ENCODE results near the gene PRKAR1B. TPM values are rescaled to one million over a fixed set of nuclear protein-coding genes. Genes with fewer than 3 reads are reported as not detected.

PRKAR1B gene
- total and polyA plus RNA-seq, 7 donors: 9.5 to 26.6 (median 11.4) TPM

GRCh38 chr7:527723-528122 lies 199.4 kb downstream of the PRKAR1B start:
- no peak overlapping the region for H3K4me3 ChIP-seq
- H3K4me1 ChIP-seq: peaks cover 0 to 3% (median 2%) of the 10 kb centered on the region in 4 donors
- no peaks in the 10 kb centered on the region for H3K9me3 ChIP-seq
- no peak for DNase-seq
- intact Hi-C loops (cut with DNase I): no loop called here
- H3K36me3 ChIP-seq: no peaks in the 10 kb centered on the region
- no peak overlapping the region for H3K27ac ChIP-seq
- no peak for TF ChIP-seq POLR2AphosphoS5 (IDR thresholded peaks at IDR 0.05)
- no peak for TF ChIP-seq POLR2A (IDR thresholded peaks at IDR 0.05)
- TF ChIP-seq EP300 (IDR thresholded peaks at IDR 0.05): no peak
- TF ChIP-seq, protein P1, sequence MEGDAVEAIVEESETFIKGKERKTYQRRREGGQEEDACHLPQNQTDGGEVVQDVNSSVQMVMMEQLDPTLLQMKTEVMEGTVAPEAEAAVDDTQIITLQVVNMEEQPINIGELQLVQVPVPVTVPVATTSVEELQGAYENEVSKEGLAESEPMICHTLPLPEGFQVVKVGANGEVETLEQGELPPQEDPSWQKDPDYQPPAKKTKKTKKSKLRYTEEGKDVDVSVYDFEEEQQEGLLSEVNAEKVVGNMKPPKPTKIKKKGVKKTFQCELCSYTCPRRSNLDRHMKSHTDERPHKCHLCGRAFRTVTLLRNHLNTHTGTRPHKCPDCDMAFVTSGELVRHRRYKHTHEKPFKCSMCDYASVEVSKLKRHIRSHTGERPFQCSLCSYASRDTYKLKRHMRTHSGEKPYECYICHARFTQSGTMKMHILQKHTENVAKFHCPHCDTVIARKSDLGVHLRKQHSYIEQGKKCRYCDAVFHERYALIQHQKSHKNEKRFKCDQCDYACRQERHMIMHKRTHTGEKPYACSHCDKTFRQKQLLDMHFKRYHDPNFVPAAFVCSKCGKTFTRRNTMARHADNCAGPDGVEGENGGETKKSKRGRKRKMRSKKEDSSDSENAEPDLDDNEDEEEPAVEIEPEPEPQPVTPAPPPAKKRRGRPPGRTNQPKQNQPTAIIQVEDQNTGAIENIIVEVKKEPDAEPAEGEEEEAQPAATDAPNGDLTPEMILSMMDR (IDR thresholded peaks at IDR 0.05): no peak
- WGBS, 2 donors: 77 to 89% methylated on average over 4 of the region's 4 CpGs
- peaks cover 0 to 9% (median 2%) of the 10 kb centered on the region in 3 donors for H3K27me3 ChIP-seq

- 85 to 90% methylated on average over 22 of the region's 22 CpGs for WGBS, 2 donors
- intact Hi-C loops (cut with DNase I): no loop called here
- Histone ChIP-seq H3K4me3 (no peak overlapping the region), H3K9me3 (no peaks in the 10 kb centered on the region), H3K4me1 (peaks cover 0 to 15% (median 13%) of the 10 kb centered on the region in 4 donors), H3K36me3 (no peaks in the 10 kb centered on the region), H3K27me3 (peaks cover 0 to 20% (median 4%) of the 10 kb centered on the region in 3 donors), H3K27ac (no peak overlapping the region)
- no peak for DNase-seq
- TF ChIP-seq EP300 (IDR thresholded peaks at IDR 0.05) (no peak), POLR2AphosphoS5 (IDR thresholded peaks at IDR 0.05) (no peak), POLR2A (IDR thresholded peaks at IDR 0.05) (no peak)
- TF ChIP-seq, protein P1 (IDR thresholded peaks at IDR 0.05): no peak
Observed at GRCh38 chr7:526460-527034, 200.5 kb downstream of the PRKAR1B start.

- intact Hi-C loops (cut with DNase I): no loop called here
- TF ChIP-seq, protein P1 (IDR thresholded peaks at IDR 0.05): no peak
- TF ChIP-seq EP300 (IDR thresholded peaks at IDR 0.05) (no peak), POLR2AphosphoS5 (IDR thresholded peaks at IDR 0.05) (no peak), POLR2A (IDR thresholded peaks at IDR 0.05) (no peak)
- Histone ChIP-seq H3K27ac (no peak overlapping the region), H3K36me3 (no peaks in the 10 kb centered on the region), H3K27me3 (peaks cover 0 to 25% (median 4%) of the 10 kb centered on the region in 3 donors), H3K9me3 (no peaks in the 10 kb centered on the region), H3K4me3 (no peak overlapping the region), H3K4me1 (peaks cover 0 to 23% (median 22%) of the 10 kb centered on the region in 4 donors)
- no peak for DNase-seq
- WGBS, 2 donors: 80 to 84% methylated on average over 12 of the region's 12 CpGs
Observed at GRCh38 chr7:525740-526139, 201.3 kb downstream of the PRKAR1B start.

DNA sequence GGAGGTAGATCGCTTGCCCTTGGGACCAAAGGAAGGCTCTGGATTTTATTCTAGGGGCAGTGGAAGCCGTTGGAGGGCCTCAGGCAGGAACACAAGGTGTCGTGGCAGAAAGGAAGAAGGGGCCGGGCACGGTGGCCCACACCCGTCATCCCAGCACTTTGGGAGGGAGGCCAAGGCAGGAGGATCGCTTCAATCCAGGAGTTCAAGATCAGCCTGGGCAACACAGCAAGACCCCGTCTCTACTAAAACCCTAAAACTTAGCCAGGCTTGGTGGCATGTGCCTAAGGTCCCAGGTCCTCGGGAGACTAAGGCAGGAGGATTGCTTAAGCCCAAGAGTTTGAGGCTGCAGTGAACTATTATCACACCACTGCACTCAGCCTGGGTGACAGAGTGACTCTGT lies 202.3 kb downstream of the PRKAR1B start:
- WGBS, 2 donors: 93 to 95% methylated on average over 9 of the region's 9 CpGs
- Histone ChIP-seq H3K9me3 (no peaks in the 10 kb centered on the region), H3K27ac (no peak overlapping the region), H3K4me1 (peaks cover 0 to 31% (median 29%) of the 10 kb centered on the region in 4 donors), H3K4me3 (no peak overlapping the region), H3K36me3 (no peaks in the 10 kb centered on the region), H3K27me3 (peaks cover 0 to 25% (median 4%) of the 10 kb centered on the region in 3 donors)
- no peak for DNase-seq
- intact Hi-C loops (cut with DNase I): loop anchor here (5.0 kb wide), 1 partner anchor 188 kb away; no protein-coding TSS in a partner anchor
- no peak for TF ChIP-seq POLR2AphosphoS5 (IDR thresholded peaks at IDR 0.05)
- no peak for TF ChIP-seq EP300 (IDR thresholded peaks at IDR 0.05)
- TF ChIP-seq, protein P1 (IDR thresholded peaks at IDR 0.05): no peak
- no peak for TF ChIP-seq POLR2A (IDR thresholded peaks at IDR 0.05)

Data from sigmoid colon (tissue), 7 donors.